Stimulated activated CD4-positive, alpha-beta T cell treated with anti-CD3 and anti-CD28 coated beads, Interleukin-15, amount 100 ng/mL, for 1 hour (primary cell): ENCODE measurements around the gene LMAN1L.
"Not testable (repeated sequence)": the region's sequence is repeated elsewhere in the genome, so short reads cannot be mapped to it uniquely, and the experiment has no call there.

Source experiments
- DNase-seq, 2 donors: peaks; one replicate each; pipeline ENCODE4 v3.0.0-alpha.2; 2020; ENCODE audit warnings: low read depth in 1 of 2, low spot score in 1 of 2

The LMAN1L gene

DNA sequence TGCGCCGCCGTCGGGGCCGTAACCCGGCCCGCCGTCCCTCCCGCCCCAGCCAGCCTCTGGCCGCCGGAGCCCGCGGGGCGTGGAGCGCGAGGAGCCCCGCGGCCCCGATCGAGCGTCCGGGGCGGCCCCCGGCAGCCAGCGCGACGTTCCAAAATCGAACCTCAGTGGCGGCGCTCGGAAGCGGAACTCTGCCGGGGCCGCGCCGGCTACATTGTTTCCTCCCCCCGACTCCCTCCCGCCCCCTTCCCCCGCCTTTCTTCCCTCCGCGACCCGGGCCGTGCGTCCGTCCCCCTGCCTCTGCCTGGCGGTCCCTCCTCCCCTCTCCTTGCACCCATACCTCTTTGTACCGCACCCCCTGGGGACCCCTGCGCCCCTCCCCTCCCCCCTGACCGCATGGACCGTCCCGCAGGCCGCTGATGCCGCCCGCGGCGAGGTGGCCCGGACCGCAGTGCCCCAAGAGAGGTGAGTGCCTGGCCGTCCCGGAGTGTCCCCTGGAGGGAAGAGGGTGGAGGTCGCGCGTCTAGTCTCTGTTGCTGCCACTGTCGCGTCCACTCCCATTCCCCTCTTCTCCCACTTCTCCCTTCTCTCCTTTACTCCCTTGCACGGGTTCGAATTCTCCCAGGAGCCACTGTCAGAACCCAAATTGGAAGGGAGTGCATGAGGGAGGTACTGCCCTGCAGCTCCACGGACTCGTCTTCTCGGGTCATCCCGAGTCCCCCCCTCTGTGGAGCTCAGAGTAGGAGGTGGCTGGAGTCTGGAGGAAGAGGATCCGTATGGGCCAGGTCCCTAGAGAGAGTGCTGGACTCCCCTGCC is 30.2 kb upstream of the LMAN1L start:
- no peak for DNase-seq

DNA sequence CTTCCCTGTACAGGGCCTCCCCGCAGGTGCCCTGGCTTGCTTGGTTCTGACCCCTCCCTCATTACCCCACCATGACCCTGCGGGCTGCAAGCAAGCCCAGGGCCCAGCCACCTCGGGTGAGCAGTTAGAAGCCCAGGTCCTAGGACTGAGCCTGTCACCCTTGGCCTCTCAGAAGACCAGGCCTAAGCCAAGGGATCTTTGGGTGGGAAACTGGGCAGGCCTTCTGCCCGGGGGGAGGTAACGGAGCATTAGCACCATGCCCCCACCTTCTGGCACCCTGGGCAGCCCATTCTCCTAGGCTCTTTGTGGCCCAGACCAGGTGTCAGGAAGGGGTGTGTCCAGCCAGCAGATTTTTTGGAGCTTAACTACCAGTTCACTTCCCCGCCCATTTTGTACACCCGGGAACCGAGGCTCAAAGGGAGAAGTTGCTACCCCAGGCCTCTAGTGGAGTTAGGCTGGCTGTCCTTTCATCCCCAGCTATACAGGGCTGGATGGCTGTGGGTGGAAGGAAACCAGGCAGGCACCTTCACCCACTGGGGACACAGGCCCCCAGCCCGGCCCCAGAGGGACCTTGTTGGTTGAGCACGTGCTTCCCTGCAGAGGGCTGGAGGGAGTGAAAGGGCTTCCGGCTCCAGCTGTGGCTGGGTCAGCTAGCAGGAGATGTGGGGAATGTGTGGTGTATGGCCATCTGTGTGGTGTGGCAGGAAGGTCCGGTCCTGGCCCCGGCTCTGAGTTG is 29.4 kb upstream of the LMAN1L start:
- DNase-seq, result no peak

DNA sequence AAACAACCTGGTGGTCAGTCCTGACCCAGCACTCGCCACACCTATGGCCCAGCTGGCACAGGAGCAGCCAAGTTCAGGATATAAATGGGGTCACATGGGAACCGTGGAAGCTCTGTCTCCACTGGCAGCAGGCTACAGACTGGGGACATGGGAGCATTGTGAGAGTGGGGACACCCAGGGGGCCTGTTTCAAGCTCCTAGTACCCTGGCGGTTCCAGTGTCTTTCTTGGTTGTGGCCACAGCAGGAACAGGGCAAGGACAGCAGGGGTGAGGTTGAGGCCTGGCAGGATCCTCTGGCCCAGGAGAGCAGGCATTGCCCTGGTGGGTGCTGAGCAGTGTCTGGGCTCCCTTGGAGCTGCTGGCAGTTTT is 28.8 kb upstream of the LMAN1L start:
- no peak for DNase-seq

DNA sequence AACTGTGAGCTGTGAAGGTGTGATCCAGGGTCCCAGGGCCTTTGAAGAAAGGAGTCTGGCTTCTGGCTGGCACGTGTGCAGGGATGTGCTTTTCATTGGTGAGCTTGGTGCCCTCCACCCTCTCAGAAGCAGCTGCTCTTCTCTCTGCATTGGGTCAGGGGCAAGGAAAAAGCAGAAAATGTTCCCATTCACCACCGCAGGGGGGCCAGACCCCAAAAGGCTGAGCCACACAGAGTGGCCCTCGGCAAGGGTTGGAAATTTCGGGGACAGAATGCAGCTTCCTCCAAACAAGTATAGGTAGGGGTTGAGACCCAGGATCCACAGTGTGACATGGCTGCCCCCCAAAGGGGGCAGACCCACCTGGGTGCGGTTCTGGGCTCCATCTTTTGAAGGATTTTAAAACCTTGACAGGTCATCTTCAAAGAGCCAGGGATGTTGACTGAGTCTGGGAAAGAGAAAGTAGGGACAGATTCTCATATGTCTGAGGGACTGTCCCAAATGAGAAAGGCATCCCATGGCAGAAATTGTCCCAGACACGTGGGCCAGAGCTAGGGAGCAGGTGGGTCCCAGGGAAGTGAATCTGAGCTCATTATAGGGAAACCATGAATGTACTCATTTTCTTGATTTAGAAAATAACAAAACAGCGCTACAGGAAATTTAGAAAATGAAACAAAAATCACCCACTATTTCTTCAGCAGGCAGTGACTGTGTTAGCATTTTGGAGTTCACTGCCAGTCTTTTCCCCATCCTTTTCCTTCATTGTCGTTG is 28.0 kb upstream of the LMAN1L start:
- DNase-seq, result no peak

DNA sequence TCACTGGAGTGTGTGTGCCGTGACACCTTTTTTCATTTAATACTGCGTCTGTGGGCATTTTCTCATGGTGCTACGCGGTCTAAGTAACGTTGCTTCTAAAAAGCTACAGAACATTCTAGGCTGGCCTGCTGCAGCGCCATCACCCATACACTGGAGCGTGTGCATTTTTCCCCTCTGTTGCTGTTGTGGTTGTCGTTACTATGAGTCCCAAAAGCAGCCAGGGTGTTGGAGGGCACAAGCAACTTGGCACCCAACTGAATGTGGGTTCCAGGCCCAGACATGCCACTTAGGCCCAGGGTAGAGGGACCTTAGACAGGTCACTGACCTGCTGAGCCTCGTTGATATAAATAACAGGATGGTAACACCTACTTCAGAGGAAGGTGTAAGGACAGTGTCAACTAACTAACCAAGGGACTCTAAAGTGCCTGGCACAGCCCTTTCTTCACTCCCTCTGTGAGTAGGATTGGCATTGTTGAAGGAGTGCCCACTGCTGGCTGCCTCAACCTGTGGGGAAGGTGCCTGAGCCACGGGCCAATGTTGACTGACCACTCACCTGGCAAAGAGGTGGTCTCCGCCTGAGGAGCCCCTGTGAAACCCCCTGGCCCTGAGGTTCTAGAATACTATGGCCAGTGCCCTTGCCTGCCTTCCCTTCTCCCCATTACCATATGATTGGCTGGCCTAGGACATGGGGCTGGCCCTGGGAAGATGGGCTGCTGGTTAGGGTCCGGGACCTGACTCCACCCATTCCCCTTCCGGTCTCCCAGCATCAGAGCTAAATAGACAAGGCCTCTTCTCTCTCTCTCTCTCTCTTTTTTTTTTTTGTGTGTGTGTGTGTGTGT is 27.2 kb upstream of the LMAN1L start:
- no peak for DNase-seq

DNA sequence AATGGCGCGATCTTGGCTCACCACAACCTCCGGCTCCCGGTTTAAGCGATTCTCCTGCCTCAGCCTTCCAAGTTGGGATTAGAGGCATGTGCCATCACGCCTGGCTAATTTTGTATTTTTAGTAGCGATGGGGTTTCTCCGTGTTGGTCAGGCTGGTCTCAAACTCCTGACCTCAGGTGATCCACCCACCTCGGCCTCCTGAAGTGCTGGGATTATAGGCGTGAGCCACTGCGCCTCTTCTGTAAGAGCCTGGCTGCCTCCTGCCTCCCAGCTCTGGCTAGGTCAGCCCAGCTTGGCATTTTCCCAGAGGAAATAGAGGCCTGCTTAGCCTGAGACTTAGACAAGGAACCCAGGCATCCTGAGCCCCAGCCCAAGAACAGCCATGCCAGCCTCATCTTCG is 26.6 kb upstream of the LMAN1L start:
- DNase-seq, result not testable (repeated sequence)

DNA sequence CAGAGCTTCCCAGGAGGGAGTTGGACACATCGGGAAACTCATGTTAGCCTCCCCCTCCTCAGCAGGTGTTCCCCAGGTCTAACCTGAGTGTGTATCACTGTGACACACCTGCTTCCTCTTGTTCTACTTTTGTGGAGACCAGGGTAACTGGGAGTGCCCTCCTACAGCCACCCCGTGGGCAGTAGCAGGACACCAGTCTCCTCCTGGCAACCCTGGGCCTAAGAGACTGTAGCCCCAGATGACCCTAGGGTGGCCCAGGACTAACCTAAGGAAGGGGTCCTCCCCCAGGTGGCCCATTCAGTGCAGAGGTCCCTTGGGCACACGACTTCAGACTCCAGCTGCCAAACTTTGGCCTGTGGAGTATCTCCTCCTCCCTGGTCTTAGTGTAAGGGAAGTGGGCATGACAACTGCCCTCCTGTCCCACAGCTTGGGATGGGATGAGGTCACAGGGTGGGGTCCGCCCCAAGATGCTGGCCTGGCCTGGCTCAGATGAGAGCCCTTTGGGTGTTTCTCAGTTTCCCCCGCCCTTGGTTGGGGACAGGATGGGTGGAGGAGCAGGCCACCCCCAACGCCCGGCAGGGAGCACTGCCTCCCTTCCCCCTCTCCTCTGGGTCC is 26.0 kb upstream of the LMAN1L start:
- no peak for DNase-seq

DNA sequence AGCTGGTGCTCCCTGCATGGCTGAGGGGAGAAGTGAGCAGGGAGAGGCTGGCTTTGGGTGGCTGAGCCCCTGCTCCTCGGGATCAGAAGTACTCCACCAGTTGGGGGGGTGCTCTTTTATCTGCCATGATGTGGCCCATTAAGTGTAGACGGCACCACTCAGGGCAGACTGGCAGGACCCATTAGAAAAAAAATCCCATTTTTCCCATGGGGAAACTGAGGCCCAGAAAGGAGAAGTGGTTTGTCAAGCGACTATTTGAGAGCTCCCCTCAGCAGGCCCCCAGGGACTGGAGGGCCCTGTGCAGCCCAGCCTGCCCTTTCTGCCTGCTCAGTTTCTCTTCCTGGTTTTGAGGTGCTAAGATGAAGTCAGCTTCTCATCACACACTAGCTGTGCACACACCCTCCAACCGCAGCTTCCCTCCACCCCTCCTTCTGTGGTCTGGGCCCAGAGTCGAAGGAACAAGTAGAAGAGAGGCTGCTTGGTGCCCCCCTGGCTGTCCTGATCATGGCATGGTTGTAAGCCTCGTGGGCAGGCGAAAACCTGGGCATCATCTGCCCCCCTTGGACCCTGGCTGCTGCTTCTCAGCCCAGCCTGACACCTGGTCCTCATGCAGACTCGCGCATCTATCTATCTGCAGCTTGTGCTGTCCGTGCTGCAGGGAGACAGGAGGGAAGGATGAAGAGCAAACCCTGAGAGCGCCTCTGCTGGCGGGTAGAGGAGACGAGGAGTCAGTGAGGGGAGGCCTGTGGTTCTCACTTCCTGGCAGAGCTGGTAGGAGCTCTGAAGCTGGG is 25.2 kb upstream of the LMAN1L start:
- peak; percentile 74 to 78 for DNase-seq

DNA sequence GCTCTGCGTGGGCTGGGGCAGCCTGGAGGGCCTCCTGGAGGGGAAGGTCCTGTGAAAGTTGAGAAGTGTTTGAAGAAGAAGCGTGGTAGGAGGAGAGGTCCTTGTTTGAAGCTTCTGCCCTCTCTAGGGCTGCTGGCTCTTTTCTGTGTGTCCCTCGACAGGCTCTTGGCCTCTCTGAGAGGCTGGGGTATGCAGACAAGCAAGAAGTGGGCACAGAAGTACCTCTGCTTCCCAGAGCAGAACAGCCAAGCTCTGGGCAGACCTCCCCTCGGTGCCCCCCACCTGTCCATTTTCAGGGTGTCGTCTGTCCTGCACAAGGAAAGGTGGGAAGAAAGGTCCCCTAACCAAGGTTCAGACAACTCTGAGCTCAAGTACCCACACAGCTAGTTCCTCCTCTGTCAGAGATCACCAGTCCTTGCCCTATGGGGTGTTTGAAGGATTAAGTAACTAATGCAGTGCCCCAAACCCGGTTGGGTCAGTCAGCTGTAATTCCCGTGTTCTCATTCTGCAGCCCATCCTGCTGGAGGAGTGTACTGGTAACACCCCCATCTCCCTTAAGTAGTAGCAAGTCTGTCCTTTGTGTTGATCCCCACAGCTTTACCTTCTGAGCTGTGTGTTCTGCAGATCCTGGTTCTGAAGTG is 24.5 kb upstream of the LMAN1L start:
- no peak for DNase-seq

DNA sequence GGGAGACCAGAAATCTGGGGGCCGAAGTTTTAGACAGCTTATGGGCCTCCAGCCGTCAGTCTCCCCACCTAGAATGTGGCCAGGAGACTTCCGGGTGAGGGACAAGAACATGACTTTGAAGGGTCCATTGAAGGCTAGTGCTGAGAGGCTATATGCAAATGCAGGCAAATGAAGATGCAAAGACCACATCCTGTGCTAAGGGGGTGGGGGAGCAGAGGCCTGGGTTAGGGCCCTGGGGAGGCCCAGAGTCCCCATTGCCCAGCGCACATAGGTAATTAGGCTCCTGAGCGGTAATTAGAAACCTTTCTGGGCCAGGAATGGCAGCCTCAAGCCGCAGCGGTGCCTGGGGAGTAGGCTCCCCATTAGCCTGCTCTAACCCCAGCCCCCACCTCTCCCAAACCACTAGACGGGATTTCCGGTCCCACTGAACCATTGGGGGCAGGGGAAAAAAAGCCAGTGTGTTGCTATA is 23.9 kb upstream of the LMAN1L start:
- no peak for DNase-seq

DNA sequence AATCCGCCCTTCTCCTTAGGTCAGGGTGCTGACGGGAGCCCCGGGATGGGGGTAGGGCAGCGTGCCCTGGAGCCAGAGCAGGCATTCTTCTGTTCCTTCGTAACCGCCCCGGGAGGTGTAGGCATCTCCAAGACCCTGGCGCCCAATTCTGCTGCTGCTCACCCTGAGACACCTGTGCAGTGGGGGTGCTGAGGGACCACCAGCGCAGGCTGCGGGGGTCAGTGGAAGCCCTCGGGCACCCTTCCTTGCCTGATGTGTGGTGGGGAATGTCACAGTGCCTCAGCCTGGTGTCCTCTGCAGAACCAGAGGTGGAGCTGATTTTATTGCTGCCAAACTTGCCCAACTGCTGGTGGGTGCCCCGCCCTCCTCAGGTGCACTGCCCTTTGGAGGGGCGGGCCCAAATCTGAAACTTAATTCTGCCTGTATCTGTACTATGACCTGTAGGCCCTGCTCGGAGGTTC is 23.4 kb upstream of the LMAN1L start:
- DNase-seq, result no peak

DNA sequence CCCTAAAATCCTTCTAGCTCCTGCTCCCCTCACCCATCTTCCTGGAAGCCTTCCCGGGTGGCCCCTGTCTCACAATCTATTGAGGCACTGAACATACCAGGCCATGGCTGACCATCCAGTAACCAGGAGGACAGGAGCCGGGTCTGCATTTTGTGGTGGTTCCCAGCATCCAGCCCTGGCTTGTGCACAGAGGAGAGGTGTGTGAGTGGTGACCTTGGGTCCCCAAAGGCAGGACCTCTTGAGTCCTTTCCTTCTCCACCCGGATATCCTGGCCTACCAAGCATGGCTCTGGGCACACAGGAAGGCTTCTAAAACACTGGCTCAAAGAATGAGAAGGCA is 22.9 kb upstream of the LMAN1L start:
- DNase-seq, result no peak

DNA sequence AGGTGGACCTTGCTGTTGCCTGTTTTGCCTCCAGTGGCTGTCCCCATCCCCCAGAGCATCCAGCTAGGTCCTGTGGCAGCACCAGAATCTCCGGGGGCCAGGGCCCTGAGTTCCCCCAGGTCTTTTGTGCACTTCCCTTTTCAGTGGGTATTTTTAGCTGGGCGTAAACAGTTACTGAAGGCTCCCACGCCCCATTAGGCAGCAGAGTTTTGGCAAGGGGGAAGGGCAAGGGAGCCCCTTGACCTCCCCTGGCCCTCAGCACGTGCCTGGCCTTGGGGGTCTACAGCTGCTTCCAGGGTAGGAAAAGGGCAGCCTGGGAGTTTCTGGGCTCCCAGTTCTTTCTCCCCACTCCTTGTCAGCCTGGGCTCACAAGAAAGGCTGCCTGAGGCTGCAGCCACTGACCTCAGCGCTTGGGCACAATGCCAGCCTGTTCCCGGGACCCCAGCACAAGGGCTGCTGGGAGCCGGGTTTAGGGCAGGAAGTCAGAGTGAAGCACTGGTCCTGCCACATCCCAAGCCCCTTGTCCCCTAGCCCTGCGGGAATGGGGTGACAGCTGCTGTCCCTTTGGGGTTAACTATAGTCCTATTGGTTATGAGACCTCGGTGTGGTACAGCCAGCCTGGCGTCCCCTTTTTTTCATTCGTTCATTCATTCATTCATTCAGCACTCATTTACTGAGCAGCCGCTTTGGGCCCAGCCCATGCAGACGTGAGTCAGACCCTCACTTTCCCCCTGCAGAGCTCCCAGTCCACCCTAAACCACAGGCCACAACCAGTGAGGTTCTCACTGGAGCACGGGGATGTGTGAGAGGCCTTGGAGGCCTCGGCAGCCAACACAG is 22.3 kb upstream of the LMAN1L start:
- no peak for DNase-seq

DNA sequence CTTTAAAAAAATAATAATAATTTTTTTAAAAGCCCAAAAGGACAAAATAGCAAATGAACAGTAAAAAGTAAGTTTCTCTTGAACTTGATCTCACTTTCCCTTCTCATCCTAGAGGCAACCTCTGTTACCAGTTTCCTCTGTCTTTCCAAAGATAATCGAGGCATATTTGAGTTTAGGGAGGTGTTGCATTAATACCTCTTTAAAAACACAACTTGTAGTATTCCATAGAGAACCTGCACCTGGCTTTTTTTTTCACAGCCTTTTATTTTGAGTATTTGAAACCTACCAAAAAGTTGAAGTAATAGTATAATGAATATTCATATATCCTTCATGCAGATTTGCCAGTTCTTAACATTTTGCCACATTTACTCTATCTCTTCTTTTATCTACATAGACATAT is 21.6 kb upstream of the LMAN1L start:
- no peak for DNase-seq

DNA sequence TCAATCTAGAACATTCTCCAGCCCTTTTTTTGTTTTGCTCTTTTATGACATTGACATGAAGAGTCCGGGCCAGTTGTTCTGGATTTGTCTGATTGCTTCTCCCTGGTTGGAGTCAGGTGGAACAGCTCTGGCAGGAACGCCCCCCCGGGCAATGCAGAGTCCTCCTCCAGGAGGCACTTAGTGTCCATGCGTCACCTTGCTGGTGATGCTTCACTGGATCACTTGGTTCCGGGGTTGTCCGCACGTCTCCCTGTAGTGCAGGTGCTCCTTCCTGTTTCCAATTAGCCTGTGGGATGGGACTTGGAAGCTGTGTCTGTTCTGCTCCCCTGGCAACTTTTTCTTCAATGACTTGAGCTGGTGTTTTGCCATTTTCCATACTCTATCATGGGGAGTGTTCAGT is 21.0 kb upstream of the LMAN1L start:
- DNase-seq, result no peak

DNA sequence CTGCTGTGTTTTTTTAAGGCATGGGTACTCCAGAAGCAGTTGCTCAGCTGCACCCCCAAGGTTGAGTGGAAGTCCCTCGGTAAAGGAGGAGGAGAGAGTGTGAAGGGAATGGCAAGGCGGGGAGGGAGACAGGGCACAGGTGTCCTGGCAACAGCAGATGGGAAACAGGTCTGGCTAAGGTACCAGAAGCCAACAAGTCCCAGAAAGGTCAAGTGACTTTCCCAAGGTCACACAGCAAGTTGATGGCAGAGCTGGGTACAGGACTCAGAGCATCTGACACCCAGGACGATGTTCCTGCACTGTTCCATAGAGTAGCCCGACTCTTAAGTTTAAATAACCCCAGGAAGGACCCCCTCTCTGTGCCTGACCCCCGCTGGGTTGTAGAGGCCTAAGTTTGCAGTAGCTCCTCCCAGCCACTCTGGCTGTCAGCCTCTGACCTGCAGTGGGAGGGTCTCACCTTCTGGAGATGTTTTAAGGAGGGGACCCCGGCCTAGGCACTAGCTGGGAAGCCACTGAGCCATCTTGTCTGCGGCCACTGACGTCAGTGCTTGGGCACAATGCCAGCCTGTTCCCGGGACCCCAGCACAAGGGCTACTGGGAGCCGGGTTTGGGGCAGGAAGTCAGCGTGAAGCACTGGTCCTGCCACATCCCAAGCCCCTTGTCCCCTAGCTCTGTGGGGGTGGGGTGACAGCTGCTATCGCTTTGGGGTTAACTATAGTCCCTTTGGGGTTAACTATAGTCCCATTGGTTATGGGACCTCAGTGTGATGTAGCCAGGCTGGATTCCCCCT is 20.2 kb upstream of the LMAN1L start:
- no peak for DNase-seq
